ENCODE results near the gene C12orf57.

Gene C12orf57

GRCh38 chr12:6966351-6966750, 22.5 kb downstream of the C12orf57 start:
- DNase-seq, result no peak

- DNase-seq, result no peak
Observed at GRCh38 chr12:6967651-6968100, 23.9 kb downstream of the C12orf57 start.

GRCh38 chr12:6968426-6968825, 24.6 kb downstream of the C12orf57 start:
- DNase-seq, result no peak

DNA sequence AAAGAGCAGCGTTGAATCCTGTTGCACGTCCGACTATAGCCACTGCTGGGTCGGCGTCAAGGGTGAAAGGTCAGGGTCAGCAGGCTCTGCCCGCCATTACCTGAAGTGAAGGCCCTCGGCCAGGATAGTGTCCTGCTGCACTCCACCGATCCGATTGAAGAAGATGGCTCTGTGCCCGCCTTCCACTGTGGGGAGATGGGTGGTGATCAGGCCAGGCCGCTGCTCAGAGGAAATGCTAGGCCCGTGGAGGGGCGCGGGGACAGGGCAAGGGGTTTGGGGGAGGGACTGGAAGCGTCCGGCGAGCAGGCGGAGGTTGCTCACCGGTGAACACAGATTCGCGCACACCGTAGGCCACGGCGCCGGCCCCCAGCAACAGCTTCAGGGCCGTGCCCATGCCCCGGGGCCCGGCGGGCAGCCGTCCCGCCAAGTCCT, 26.3 kb downstream of the C12orf57 start:
- DNase-seq, result peak; percentile 20

GRCh38 chr12:6974180-6974579, 30.4 kb downstream of the C12orf57 start:
- DNase-seq, result no peak

DNA sequence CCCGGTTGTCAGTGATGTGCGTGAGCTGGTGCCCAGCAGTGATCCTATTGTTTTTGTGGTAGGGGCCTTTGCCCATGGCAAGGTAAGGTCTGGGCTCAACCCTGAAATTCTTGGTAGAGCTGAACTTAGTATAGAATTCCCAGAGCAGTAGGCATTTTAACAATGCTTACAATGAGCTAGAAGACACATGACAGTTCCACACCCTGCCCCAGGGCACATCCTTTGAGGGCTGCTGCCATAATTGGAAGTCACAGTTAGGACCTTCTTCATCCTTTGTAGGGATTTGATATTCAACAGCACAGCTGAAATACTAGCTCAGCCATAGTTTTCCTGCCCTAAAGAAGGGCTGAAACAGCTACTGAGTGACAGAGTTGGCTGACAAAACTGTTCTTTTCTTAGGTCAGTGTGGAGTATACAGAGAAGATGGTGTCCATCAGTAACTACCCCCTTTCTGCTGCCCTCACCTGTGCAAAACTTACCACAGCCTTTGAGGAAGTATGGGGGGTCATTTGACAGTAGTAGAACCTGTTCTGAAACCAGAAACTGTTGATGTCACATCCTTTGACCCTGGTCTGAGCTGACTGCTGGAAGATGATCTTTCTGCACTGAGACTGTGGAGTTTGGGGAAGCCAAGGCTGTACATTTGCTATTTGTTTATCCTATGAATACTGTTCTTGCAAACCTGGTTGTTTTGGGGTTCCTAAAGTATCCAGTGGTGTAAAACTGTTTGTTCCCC, 31.6 kb downstream of the C12orf57 start:
- no peak for DNase-seq

DNA sequence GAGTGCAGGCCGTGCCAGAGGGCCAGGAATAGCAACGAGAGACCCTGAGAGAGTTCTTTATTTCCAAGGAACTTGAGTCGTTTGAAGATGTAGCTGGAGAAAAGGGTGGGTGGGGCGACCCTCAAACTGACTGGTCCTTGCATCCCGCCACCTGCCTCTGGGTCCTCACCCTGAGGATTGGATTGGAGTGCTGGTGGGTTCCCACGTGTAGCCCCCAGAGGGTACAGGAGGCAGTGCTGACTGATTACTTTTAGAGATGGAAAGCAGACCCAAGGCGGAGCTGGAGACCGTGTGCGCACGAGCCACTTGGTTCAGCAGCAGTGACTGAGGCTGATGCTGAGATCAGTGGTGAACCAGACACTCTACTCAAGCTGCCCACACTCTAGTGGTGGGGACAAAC, 33.8 kb downstream of the C12orf57 start:
- DNase-seq, result no peak

DNA sequence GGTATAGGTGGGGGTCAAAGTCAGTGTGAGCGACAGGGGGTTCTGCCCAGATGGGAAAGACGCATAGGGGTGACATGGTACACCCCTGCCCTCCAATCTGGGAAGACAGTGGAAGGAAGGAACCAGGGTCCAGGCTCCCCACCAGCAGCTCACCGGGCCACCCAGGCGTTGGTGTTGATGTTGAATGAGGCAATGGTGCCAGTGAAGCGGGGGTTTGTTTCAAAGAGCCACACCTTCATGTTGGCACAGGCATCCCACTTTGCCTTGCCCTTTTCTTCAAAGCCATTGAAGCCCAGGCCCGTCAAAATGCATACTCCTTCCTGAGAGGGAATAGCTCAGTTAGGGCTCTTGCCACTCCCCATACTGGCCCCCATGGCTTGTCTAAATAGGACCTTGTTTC, 34.4 kb downstream of the C12orf57 start:
- DNase-seq, result no peak

DNA sequence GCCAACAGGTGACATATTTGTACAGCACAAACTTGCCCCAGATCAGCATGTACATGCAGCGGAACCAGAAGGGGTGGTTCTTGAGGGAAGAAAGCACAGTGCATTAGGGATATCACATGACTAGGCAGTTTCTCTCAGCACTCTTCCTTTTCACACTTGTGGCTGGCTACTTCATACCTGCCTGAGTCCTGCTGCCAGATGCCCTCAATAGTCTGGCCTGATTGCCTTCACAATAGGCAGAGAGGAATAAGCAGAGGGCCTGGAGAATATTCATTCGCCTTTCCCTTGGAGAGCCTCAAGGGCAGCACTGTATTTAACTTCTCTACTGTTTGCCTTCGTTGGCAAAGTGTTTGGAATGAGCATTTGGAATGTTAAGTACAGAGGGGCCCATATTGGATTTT, 34.8 kb downstream of the C12orf57 start:
- DNase-seq, result no peak

DNA sequence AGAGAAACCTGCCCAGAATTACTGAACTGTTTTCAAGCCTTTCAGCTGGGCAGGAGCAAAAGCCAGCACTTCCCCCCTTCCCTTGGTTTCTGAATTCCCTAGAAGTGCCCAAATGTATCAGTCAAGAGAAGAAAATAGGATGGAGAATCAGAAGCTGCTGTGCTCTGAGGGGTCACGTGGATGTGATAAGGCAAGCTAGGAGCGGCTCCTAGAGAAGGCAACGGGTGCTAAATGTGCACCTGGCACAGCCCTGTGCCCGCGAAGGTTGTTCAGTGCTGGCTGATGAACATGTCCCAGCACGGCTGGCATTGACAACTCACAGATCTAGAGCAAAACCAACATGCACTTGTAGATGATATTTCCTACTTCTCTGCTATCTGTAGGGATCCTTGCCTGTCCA, 35.2 kb downstream of the C12orf57 start:
- no peak for DNase-seq

DNA sequence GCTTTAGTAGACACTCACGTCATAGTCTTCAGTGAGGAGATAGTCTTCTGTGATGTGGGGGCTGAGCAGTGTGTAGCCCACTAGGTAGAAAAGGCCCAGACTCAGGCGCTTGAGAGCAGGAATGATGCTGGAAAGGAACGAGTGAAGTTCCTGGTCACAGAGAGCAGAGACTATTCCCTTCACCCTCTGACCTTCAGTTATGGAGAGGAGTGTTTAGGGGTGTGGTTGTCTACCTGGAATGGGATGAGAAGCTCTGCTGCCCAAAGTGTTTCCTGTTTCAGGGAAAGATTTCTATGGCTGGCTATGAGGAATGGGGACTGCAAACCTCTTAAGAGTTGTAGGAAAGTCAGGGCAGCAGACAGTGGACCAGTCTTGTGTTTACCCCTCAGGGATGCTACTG, 35.6 kb downstream of the C12orf57 start:
- DNase-seq, result no peak

GRCh38 chr12:6980075-6980474, 36.3 kb downstream of the C12orf57 start:
- no peak for DNase-seq

- no peak for DNase-seq
Observed at GRCh38 chr12:6980740-6981139, 36.9 kb downstream of the C12orf57 start.

DNA sequence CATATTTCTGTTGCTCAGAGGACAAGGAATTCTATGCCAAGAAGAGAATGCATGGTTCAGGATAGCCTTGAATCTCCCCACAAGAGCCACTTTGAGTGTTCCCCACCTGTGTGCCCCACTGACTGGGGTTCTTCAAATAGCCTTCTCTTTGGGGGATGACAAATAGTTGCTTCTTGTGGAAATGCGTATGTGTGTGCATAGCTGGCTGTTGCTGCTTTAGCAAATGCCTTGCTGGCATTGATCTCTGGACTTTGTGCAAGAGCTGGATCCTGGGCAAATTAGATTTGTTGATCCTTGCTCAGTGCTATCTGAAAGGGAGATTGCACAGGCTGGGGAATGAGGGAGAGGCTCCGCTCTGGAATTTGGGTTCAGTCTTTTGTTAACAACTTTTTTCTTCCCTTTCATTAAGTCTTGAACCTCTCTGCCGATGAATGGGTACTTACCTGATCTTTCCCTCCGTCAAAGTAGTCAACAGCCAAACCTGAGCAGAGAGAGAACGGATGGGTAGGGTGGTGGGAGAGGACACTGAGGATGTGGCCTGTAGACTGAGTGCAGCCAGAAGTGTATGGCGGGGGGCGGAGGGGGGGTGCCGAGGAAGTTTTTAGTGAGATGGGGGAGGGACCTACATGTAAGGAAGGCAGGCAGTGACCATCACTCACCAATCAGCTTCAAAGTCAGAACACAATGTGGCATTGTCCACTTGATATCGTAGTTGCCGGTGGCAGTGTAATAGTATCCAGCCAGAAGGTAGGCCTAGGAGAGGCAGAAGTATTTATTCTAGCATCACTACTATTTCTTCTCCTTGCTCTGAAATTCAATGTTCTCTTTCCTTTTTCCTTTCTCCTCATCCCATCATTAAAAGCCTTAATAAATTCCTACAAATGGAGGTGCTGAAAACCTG, 37.6 kb downstream of the C12orf57 start:
- no peak for DNase-seq

DNA sequence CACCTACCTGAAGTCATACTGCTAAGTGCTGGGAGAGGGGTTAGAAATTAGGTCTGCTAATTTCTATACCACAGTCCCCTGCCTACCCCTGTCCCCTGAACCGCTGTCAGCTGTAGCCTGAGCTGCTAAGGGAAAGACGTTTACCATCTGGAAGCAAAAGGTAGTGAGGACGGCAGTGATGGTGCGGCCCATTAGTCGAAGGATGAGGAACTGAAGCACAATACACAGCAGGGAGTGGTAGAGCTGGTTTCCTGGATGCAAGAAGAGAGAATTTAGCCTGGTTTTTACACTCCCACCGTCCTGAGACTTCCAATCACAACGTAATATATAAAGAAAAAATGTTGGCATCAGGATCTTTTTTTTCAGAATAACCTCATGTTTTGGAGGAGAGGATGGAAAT, 38.7 kb downstream of the C12orf57 start:
- DNase-seq, result no peak

- DNase-seq, result no peak
Observed at GRCh38 chr12:6987956-6988553, 44.2 kb downstream of the C12orf57 start.
